GM21423 (cell line): ENCODE measurements around the gene SP5.
"Not testable (repeated sequence)": the region's sequence is repeated elsewhere in the genome, so short reads cannot be mapped to it uniquely, and the experiment has no call there.

ENCODE experiments used
- ATAC-seq: cut with Tn5 transposase; IDR thresholded peaks from one replicate; pipeline ENCODE4 v1.9.1; 2021; ENCODE audit warnings: mild to moderate bottlenecking, moderate library complexity; ENCODE audit not compliant: unreplicated experiment

The SP5 gene

GRCh38 chr2:170737406-170737805 lies 22.3 kb downstream of the SP5 start:
- ATAC-seq = no peak

GRCh38 chr2:170737821-170738220 lies 22.7 kb downstream of the SP5 start:
- ATAC-seq = no peak

GRCh38 chr2:170739048-170739447 lies 23.9 kb downstream of the SP5 start:
- no peak for ATAC-seq

- ATAC-seq = no peak
Observed at GRCh38 chr2:170739507-170740046, 24.4 kb downstream of the SP5 start.

GRCh38 chr2:170740660-170741059 lies 25.5 kb downstream of the SP5 start:
- ATAC-seq = no peak

- no peak for ATAC-seq
Observed at GRCh38 chr2:170742000-170742399, 26.9 kb downstream of the SP5 start.

GRCh38 chr2:170742896-170743529 lies 27.9 kb downstream of the SP5 start:
- no peak for ATAC-seq

- no peak for ATAC-seq
Observed at GRCh38 chr2:170743530-170744239, 28.5 kb downstream of the SP5 start.

- no peak for ATAC-seq
Observed at GRCh38 chr2:170744248-170745002, 29.3 kb downstream of the SP5 start.

- no peak for ATAC-seq
Observed at GRCh38 chr2:170745305-170745704, 30.2 kb downstream of the SP5 start.

GRCh38 chr2:170747921-170748320 lies 32.8 kb downstream of the SP5 start:
- no peak for ATAC-seq

- ATAC-seq = not testable (repeated sequence)
Observed at GRCh38 chr2:170751555-170751954, 36.4 kb downstream of the SP5 start.

- no peak for ATAC-seq
Observed at GRCh38 chr2:170761572-170761971, 46.4 kb downstream of the SP5 start.

- no peak for ATAC-seq
Observed at GRCh38 chr2:170762760-170763159, 47.6 kb downstream of the SP5 start.

GRCh38 chr2:170763232-170763631 lies 48.1 kb downstream of the SP5 start:
- ATAC-seq = no peak

- ATAC-seq = no peak
Observed at GRCh38 chr2:170764880-170765261, 49.7 kb downstream of the SP5 start.

GRCh38 chr2:170766693-170767092 lies 51.6 kb downstream of the SP5 start:
- no peak for ATAC-seq
